ENCODE measurements around the gene PRKN. TPM values are rescaled to one million over a fixed set of nuclear protein-coding genes. Genes with fewer than 3 reads are reported as not detected.

Gene PRKN
- total and polyA plus RNA-seq, 9 of the 15 experiments (the other 6 are each of a cell fraction or from before 2014, with no cell fraction given), result 0.03 to 0.96 (median 0.15) TPM; not detected in 2

GRCh38 chr6:161644521-161644920, 1083.0 kb downstream of the PRKN start:
- Histone ChIP-seq H3K79me2 (ENCODE audit: control insufficient read depth, insufficient read depth, low read length) (no peaks in the 10 kb centered on the region), H3K4me3 (no peak overlapping the region), H3K4me2 (ENCODE audit: insufficient read depth, low read length) (no peak overlapping the region), H3K27ac (ENCODE audit: extremely low read depth, low read depth, low read length) (no peak overlapping the region), H4K20me1 (replicated peaks; ENCODE audit: control insufficient read depth, insufficient read depth, low read length) (no peaks in the 10 kb centered on the region), H3K9me3 (replicated peaks; ENCODE audit: control insufficient read depth, insufficient read depth, low read depth, low read length) (no peaks in the 10 kb centered on the region), H3K4me1 (replicated peaks in 1 of 2; ENCODE audit: control insufficient read depth in 2 of 2, insufficient read depth in 2 of 2, low read length in 2 of 2) (peaks cover 0 to 3% of the 10 kb centered on the region in 2 experiments; a peak in 1 of 5 replicates), H2AFZ (ENCODE audit: low read depth, low read length) (no peak overlapping the region), H3K9me1 (ENCODE audit: control insufficient read depth, insufficient read depth, low read length) (no peaks in the 10 kb centered on the region), H3K27me3 (ENCODE audit: control insufficient read depth in 2 of 2, insufficient read depth in 2 of 2, low read length in 2 of 2) (no peaks in the 10 kb centered on the region), H3K9ac (ENCODE audit: insufficient read depth in 1 of 2, low read depth in 2 of 2, low read length in 2 of 2) (no peak overlapping the region), H3K36me3 (ENCODE audit: control insufficient read depth, insufficient read depth, low read length) (no peaks in the 10 kb centered on the region)
- FAIRE-seq (no peak), DNase-seq (ENCODE audit: extremely low read depth in 1 of 4, low spot score in 3 of 4) (no peak), ATAC-seq (no peak)
- POLR2A ChIA-PET, result no interaction called here
- CTCF ChIA-PET (ENCODE audit: low intra/inter-chr PET ratio), result no interaction called here
- no TSS peak for BruUV-seq (replicated peaks)
- under 1% methylated on average over 7 of the region's 7 CpGs for WGBS (ENCODE audit: insufficient coverage, low coverage, missing lambda C conversion rate)
- in situ Hi-C loops (cut with MboI), result no loop called here
- intact Hi-C loops (cut with micrococcal nuclease), result no loop called here
- TF ChIP-seq XRCC3 (IDR thresholded peaks at IDR 0.05) (no peak), ATF2 (CRISPR knock-in tag; IDR thresholded peaks at IDR 0.05) (no peak), PREB (CRISPR knock-in tag; IDR thresholded peaks at IDR 0.05) (no peak), TCF7 (IDR thresholded peaks at IDR 0.05; ENCODE audit: borderline replicate concordance) (no peak), ZNF224 (CRISPR knock-in tag; IDR thresholded peaks at IDR 0.05) (no peak), ZNF133 (CRISPR knock-in tag; IDR thresholded peaks at IDR 0.05) (no peak), ELF4 (CRISPR knock-in tag; IDR thresholded peaks at IDR 0.05) (no peak), CHD1 (IDR thresholded peaks at IDR 0.05; ENCODE audit: low read length) (no peak), ZBTB49 (CRISPR knock-in tag; IDR thresholded peaks at IDR 0.05; ENCODE audit: borderline replicate concordance) (no peak), ZNF347 (CRISPR knock-in tag; IDR thresholded peaks at IDR 0.05; ENCODE audit: low read depth) (no peak)
